Liver (tissue), 3 donors: ENCODE data around the gene SORCS2.

Experiments used
- FOXA1 ChIP-seq: IDR thresholded peaks from 2 replicates; pipeline ENCODE4 v1.6.1; 2016; ENCODE audit warnings: antibody characterized with exemption
- GABPA ChIP-seq, 2 donors: IDR thresholded peaks in 1 of 2; conservative IDR thresholded peaks in 1 of 2; 2 replicates each; pipeline ENCODE4 v1.6.1; 2016; ENCODE audit warnings: antibody characterized with exemption in 2 of 2, mild to moderate bottlenecking in 1 of 2, moderate library complexity in 1 of 2
- JUND ChIP-seq, 2 donors: IDR thresholded peaks; 2 replicates each; pipeline ENCODE4 v1.6.1; 2016; ENCODE audit warnings: antibody characterized with exemption in 2 of 2
- RAD21 ChIP-seq, 2 donors: IDR thresholded peaks; 2 replicates each; pipeline ENCODE4 v1.6.1; 2016; ENCODE audit warnings: antibody characterized with exemption in 2 of 2, mild to moderate bottlenecking in 2 of 2
- RXRA ChIP-seq, 2 donors: IDR thresholded peaks; 2 replicates each; pipeline ENCODE4 v1.6.1; 2017 to 2018; ENCODE audit warnings: antibody characterized with exemption in 2 of 2, mild to moderate bottlenecking in 1 of 2
- TAF1 ChIP-seq: conservative IDR thresholded peaks from 2 replicates; pipeline ENCODE4 v1.6.1; 2016; ENCODE audit warnings: antibody characterized with exemption, mild to moderate bottlenecking
- YY1 ChIP-seq: IDR thresholded peaks from 2 replicates; pipeline ENCODE4 v1.6.1; 2016; ENCODE audit warnings: antibody characterized with exemption, mild to moderate bottlenecking
- TF ChIP-seq, protein P1 (sequence below): fragments of 150-350 bp; IDR thresholded peaks from 2 replicates; pipeline ENCODE4 v1.5.1; 2017; ENCODE audit warnings: improper control_type of control experiment, low read depth, low read length; ENCODE audit not compliant: missing input control
- TF ChIP-seq, protein P2 (sequence below): IDR thresholded peaks from 2 replicates; pipeline ENCODE4 v1.6.1; 2016; ENCODE audit warnings: antibody characterized with exemption
- TF ChIP-seq, protein P3 (sequence below): IDR thresholded peaks from 2 replicates; pipeline ENCODE4 v1.6.1; 2016; ENCODE audit warnings: antibody characterized with exemption
- TF ChIP-seq, protein P4 (sequence below): IDR thresholded peaks from 2 replicates; pipeline ENCODE4 v1.6.1; 2016; ENCODE audit warnings: antibody characterized with exemption, mild to moderate bottlenecking
- donor health status: healthy.
- donor health status: healthy.

DNA sequence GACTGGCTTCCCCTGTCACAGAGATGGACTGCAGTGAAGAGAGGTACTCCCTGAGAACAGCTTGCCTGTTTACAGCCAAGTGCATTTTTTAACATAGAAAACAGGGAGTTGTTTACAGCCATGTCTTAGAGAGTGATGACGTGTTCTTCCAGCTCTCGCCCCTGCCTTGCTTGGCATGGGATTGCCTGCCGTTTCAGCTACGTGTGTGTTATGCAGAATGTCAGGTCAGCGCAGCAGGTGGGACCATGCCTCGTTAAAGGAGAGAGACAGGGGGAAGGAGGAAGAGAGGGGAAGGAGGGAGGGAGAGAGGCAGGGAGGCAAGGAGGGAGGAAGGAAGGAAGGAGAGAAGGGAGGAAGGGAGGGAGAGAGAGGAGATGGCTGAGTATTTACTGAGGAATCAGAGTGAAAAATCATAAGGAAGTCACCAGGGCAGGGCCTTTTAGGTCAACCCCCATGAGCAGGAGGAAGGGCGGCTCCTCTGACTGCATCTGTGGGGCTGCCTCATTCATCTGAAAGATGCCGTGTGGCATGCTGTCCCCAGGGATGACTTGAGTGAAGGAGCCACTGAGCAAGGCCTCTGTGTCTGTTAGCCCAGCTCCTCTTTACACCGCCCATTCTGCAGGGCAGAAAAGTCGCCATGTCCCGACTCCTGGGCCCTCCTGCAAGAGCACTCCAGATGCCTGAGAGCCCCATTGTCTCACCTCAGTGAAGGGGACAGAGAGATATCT, 382.1 kb downstream of the SORCS2 start:
- TF ChIP-seq, protein P1, sequence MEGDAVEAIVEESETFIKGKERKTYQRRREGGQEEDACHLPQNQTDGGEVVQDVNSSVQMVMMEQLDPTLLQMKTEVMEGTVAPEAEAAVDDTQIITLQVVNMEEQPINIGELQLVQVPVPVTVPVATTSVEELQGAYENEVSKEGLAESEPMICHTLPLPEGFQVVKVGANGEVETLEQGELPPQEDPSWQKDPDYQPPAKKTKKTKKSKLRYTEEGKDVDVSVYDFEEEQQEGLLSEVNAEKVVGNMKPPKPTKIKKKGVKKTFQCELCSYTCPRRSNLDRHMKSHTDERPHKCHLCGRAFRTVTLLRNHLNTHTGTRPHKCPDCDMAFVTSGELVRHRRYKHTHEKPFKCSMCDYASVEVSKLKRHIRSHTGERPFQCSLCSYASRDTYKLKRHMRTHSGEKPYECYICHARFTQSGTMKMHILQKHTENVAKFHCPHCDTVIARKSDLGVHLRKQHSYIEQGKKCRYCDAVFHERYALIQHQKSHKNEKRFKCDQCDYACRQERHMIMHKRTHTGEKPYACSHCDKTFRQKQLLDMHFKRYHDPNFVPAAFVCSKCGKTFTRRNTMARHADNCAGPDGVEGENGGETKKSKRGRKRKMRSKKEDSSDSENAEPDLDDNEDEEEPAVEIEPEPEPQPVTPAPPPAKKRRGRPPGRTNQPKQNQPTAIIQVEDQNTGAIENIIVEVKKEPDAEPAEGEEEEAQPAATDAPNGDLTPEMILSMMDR: no peak
- TF ChIP-seq TAF1 (no peak), JUND (IDR thresholded peaks at IDR 0.05) (no peak), FOXA1 (no peak), GABPA (IDR thresholded peaks at IDR 0.05 in 1 of 2, conservative IDR thresholded peaks at IDR 0.05 in 1 of 2) (no peak), RAD21 (IDR thresholded peaks at IDR 0.05) (no peak), RXRA (IDR thresholded peaks at IDR 0.05) (no peak), YY1 (no peak)
- TF ChIP-seq, protein P2, sequence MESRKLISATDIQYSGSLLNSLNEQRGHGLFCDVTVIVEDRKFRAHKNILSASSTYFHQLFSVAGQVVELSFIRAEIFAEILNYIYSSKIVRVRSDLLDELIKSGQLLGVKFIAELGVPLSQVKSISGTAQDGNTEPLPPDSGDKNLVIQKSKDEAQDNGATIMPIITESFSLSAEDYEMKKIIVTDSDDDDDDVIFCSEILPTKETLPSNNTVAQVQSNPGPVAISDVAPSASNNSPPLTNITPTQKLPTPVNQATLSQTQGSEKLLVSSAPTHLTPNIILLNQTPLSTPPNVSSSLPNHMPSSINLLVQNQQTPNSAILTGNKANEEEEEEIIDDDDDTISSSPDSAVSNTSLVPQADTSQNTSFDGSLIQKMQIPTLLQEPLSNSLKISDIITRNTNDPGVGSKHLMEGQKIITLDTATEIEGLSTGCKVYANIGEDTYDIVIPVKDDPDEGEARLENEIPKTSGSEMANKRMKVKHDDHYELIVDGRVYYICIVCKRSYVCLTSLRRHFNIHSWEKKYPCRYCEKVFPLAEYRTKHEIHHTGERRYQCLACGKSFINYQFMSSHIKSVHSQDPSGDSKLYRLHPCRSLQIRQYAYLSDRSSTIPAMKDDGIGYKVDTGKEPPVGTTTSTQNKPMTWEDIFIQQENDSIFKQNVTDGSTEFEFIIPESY: no peak
- TF ChIP-seq, protein P3, sequence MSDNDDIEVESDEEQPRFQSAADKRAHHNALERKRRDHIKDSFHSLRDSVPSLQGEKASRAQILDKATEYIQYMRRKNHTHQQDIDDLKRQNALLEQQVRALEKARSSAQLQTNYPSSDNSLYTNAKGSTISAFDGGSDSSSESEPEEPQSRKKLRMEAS: no peak
- TF ChIP-seq, protein P4, sequence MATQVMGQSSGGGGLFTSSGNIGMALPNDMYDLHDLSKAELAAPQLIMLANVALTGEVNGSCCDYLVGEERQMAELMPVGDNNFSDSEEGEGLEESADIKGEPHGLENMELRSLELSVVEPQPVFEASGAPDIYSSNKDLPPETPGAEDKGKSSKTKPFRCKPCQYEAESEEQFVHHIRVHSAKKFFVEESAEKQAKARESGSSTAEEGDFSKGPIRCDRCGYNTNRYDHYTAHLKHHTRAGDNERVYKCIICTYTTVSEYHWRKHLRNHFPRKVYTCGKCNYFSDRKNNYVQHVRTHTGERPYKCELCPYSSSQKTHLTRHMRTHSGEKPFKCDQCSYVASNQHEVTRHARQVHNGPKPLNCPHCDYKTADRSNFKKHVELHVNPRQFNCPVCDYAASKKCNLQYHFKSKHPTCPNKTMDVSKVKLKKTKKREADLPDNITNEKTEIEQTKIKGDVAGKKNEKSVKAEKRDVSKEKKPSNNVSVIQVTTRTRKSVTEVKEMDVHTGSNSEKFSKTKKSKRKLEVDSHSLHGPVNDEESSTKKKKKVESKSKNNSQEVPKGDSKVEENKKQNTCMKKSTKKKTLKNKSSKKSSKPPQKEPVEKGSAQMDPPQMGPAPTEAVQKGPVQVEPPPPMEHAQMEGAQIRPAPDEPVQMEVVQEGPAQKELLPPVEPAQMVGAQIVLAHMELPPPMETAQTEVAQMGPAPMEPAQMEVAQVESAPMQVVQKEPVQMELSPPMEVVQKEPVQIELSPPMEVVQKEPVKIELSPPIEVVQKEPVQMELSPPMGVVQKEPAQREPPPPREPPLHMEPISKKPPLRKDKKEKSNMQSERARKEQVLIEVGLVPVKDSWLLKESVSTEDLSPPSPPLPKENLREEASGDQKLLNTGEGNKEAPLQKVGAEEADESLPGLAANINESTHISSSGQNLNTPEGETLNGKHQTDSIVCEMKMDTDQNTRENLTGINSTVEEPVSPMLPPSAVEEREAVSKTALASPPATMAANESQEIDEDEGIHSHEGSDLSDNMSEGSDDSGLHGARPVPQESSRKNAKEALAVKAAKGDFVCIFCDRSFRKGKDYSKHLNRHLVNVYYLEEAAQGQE: no peak
